Measurements from ENCODE around the gene APH1A. TPM values are rescaled to one million over a fixed set of nuclear protein-coding genes. Genes with fewer than 3 reads are reported as not detected.

Gene APH1A
- total and polyA plus RNA-seq, 9 of the 15 experiments (the other 6 are each of a cell fraction or from before 2014, with no cell fraction given): 5.6 to 123 (median 77.0) TPM

DNA sequence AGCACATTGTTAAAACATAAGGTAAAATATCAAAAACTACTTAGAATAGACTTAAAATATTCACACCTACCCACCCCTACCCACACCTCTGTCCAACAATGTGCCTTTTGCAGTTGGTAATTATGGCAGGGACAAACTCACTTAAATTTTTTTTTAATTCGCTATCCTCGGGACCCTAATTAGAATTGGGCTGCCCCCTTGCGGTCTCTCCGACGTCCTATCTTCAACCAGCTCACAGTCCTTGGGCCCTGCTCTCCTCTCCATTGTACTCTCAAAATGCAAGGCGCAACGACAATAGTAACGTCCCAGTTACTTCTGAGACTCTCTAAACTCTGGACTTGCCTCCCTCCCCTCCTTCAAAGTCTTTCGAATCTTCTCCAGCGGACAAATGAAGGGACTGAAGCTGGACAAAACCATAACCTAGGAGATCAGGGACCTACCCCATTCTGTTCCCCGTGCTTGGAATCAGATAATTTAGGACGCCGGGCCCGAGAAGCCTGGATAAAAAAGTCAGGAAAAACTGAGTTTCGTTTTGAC is 12.5 kb upstream of the APH1A start (continued):
- TF ChIP-seq, protein P1, sequence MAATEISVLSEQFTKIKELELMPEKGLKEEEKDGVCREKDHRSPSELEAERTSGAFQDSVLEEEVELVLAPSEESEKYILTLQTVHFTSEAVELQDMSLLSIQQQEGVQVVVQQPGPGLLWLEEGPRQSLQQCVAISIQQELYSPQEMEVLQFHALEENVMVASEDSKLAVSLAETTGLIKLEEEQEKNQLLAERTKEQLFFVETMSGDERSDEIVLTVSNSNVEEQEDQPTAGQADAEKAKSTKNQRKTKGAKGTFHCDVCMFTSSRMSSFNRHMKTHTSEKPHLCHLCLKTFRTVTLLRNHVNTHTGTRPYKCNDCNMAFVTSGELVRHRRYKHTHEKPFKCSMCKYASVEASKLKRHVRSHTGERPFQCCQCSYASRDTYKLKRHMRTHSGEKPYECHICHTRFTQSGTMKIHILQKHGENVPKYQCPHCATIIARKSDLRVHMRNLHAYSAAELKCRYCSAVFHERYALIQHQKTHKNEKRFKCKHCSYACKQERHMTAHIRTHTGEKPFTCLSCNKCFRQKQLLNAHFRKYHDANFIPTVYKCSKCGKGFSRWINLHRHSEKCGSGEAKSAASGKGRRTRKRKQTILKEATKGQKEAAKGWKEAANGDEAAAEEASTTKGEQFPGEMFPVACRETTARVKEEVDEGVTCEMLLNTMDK (IDR thresholded peaks at IDR 0.05; ENCODE audit: borderline replicate concordance, insufficient read depth, low read depth, low read length, poor library complexity, severe bottlenecking): peak; percentile 78
- TF ChIP-seq, protein P2, sequence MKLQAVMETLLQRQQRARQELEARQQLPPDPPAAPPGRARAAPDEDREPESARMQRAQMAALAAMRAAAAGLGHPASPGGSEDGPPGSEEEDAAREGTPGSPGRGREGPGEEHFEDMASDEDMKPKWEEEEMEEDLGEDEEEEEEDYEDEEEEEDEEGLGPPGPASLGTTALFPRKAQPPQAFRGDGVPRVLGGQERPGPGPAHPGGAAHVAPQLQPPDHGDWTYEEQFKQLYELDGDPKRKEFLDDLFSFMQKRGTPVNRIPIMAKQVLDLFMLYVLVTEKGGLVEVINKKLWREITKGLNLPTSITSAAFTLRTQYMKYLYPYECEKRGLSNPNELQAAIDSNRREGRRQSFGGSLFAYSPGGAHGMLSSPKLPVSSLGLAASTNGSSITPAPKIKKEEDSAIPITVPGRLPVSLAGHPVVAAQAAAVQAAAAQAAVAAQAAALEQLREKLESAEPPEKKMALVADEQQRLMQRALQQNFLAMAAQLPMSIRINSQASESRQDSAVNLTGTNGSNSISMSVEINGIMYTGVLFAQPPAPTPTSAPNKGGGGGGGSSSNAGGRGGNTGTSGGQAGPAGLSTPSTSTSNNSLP (IDR thresholded peaks at IDR 0.05; ENCODE audit: borderline replicate concordance, low read depth, low read length): peak; percentile 71; the same call in 1 of the 2 replicates

DNA sequence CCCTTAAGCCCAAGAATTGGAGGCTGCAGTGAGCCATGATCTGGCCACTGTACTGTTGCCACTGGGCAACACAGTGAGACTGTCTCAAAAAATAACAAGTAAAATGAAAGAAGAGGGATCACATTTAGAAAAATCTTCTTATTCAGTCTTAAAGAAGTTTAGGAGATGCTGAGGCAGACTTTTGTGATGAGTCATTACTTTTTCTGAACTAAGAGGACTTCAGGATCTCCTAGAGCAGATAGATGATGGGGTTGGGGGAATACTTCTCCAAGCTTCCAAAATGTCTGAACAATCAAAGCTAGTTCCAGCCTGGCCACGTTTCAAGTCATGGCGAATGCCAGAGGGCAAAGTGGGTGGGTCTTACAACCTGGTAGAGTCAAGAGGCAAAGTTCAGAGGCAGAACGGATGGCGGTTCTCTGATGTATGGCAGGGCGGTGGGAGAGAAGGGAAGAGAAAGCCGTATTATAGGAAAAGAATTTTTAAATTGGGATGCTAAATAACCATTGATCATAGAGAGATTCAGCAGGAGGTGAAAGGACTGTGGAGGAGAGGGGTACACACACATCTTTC is 11.4 kb upstream of the APH1A start:
- H2AFZ ChIP-seq (ENCODE audit: low read depth, low read length): peak overlapping the region; percentile 88; the same call in 1 of the 2 replicates
- no TSS peak for BruUV-seq (replicated peaks)
- in situ Hi-C loops (cut with MboI) (no loop called here), intact Hi-C loops (cut with micrococcal nuclease) (no loop called here)
- FAIRE-seq (no peak), DNase-seq (ENCODE audit: extremely low read depth in 1 of 4, low spot score in 3 of 4) (no peak), ATAC-seq (no peak)
- H3K27ac ChIP-seq (ENCODE audit: extremely low read depth, low read depth, low read length): no peak overlapping the region
- WGBS (ENCODE audit: insufficient coverage, low coverage, missing lambda C conversion rate): 54% methylated on average over 6 of the region's 6 CpGs
- H3K9ac ChIP-seq (ENCODE audit: insufficient read depth in 1 of 2, low read depth in 2 of 2, low read length in 2 of 2): no peak overlapping the region
- no peaks in the 10 kb centered on the region for H3K79me2 ChIP-seq (ENCODE audit: control insufficient read depth, insufficient read depth, low read length)
- no peaks in the 10 kb centered on the region for H3K36me3 ChIP-seq (ENCODE audit: control insufficient read depth, insufficient read depth, low read length)
- H3K9me3 ChIP-seq (replicated peaks; ENCODE audit: control insufficient read depth, insufficient read depth, low read depth, low read length): no peaks in the 10 kb centered on the region
- H3K9me1 ChIP-seq (ENCODE audit: control insufficient read depth, insufficient read depth, low read length): no peaks in the 10 kb centered on the region
- no peak overlapping the region for H3K4me3 ChIP-seq
- H4K20me1 ChIP-seq (replicated peaks; ENCODE audit: control insufficient read depth, insufficient read depth, low read length): no peaks in the 10 kb centered on the region
- H3K27me3 ChIP-seq (ENCODE audit: control insufficient read depth in 2 of 2, insufficient read depth in 2 of 2, low read length in 2 of 2): no peaks in the 10 kb centered on the region
- CTCF ChIA-PET (ENCODE audit: low intra/inter-chr PET ratio): interaction anchor here (4.0 kb wide), 1 partner anchor 25 kb away, joined by 43 read pairs; no protein-coding TSS in a partner anchor
- H3K4me2 ChIP-seq (ENCODE audit: insufficient read depth, low read length): no peak overlapping the region
- POLR2A ChIA-PET: interaction anchor here (0.6 to 0.8 kb wide), 2 partner anchors 83 to 96 kb away, joined by 3 to 4 read pairs; no protein-coding TSS in a partner anchor
- H3K4me1 ChIP-seq (replicated peaks in 1 of 2; ENCODE audit: control insufficient read depth in 2 of 2, insufficient read depth in 2 of 2, low read length in 2 of 2): peaks cover 0 to 14% of the 10 kb centered on the region in 2 experiments; a peak in 3 of 5 replicates
- no peak for TF ChIP-seq ZNF77 (CRISPR knock-in tag; IDR thresholded peaks at IDR 0.05)
- peak; percentile 94 for TF ChIP-seq ZNF316 (IDR thresholded peaks at IDR 0.05)
- no peak for TF ChIP-seq ZFP36 (IDR thresholded peaks at IDR 0.05; ENCODE audit: low read depth, low read length, partially characterized antibody)
- TF ChIP-seq KLF10 (CRISPR knock-in tag; IDR thresholded peaks at IDR 0.05): no peak
- no peak for TF ChIP-seq GTF2E2 (tag; IDR thresholded peaks at IDR 0.05)
- TF ChIP-seq, protein P3, sequence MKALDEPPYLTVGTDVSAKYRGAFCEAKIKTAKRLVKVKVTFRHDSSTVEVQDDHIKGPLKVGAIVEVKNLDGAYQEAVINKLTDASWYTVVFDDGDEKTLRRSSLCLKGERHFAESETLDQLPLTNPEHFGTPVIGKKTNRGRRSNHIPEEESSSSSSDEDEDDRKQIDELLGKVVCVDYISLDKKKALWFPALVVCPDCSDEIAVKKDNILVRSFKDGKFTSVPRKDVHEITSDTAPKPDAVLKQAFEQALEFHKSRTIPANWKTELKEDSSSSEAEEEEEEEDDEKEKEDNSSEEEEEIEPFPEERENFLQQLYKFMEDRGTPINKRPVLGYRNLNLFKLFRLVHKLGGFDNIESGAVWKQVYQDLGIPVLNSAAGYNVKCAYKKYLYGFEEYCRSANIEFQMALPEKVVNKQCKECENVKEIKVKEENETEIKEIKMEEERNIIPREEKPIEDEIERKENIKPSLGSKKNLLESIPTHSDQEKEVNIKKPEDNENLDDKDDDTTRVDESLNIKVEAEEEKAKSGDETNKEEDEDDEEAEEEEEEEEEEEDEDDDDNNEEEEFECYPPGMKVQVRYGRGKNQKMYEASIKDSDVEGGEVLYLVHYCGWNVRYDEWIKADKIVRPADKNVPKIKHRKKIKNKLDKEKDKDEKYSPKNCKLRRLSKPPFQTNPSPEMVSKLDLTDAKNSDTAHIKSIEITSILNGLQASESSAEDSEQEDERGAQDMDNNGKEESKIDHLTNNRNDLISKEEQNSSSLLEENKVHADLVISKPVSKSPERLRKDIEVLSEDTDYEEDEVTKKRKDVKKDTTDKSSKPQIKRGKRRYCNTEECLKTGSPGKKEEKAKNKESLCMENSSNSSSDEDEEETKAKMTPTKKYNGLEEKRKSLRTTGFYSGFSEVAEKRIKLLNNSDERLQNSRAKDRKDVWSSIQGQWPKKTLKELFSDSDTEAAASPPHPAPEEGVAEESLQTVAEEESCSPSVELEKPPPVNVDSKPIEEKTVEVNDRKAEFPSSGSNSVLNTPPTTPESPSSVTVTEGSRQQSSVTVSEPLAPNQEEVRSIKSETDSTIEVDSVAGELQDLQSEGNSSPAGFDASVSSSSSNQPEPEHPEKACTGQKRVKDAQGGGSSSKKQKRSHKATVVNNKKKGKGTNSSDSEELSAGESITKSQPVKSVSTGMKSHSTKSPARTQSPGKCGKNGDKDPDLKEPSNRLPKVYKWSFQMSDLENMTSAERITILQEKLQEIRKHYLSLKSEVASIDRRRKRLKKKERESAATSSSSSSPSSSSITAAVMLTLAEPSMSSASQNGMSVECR (CRISPR knock-in tag; IDR thresholded peaks at IDR 0.05): no peak
- TF ChIP-seq MAFG (tag; conservative IDR thresholded peaks at IDR 0.05): peak; percentile 84

Data from K562 (cell line).